HEK293T (cell line): Measurements from ENCODE around the gene FCSK.

Experiments used
- CTCF ChIA-PET: fragments of 350-600 bp; formaldehyde crosslinking; extraction: SDS; loops from one replicate; lab custom pipeline; 2021; ENCODE audit warnings: antibody characterized with exemption, inconsistent platforms; lab: Yijun Ruan, JAX
- POLR2A ChIA-PET: fragments of 350-600 bp; formaldehyde crosslinking; extraction: SDS; loops from one replicate; lab custom pipeline; 2020; ENCODE audit warnings: antibody characterized with exemption, inconsistent platforms; lab: Yijun Ruan, JAX
- DNase-seq: peaks from one replicate; pipeline ENCODE4 v3.0.0; 2012; ENCODE audit warnings: mixed read lengths; ENCODE audit errors: extremely low spot score
- ARNT ChIP-seq: fragments of 450-650 bp; IDR thresholded peaks from 2 replicates; pipeline ENCODE4 v1.6.1; 2017; ENCODE audit warnings: mild to moderate bottlenecking
- BHLHE40 ChIP-seq: fragments of 450-650 bp; IDR thresholded peaks from 2 replicates; pipeline ENCODE4 v1.6.1; 2016; ENCODE audit warnings: mild to moderate bottlenecking, moderate library complexity, borderline replicate concordance
- CTBP1 ChIP-seq: fragments of 450-650 bp; IDR thresholded peaks from 2 replicates; pipeline ENCODE4 v1.6.1; 2016; ENCODE audit warnings: borderline replicate concordance
- ELF4 ChIP-seq: fragments of 450-650 bp; IDR thresholded peaks from 2 replicates; pipeline ENCODE4 v1.6.1; 2017; ENCODE audit warnings: antibody characterized with exemption
- FOXA1 ChIP-seq: fragments of 450-650 bp; IDR thresholded peaks from 2 replicates; pipeline ENCODE4 v1.6.1; 2016; ENCODE audit warnings: mild to moderate bottlenecking
- FOXK2 ChIP-seq: fragments of 450-650 bp; IDR thresholded peaks from 2 replicates; pipeline ENCODE4 v1.6.1; 2016; ENCODE audit warnings: mild to moderate bottlenecking
- FOXM1 ChIP-seq: fragments of 450-650 bp; IDR thresholded peaks from 2 replicates; pipeline ENCODE4 v1.6.1; 2017; ENCODE audit warnings: mild to moderate bottlenecking, borderline replicate concordance
- HDGF ChIP-seq: fragments of 450-650 bp; IDR thresholded peaks from 2 replicates; pipeline ENCODE4 v1.6.1; 2017; ENCODE audit warnings: antibody characterized with exemption, borderline replicate concordance
- L3MBTL2 ChIP-seq: fragments of 450-650 bp; conservative IDR thresholded peaks from 2 replicates; pipeline ENCODE4 v1.6.1; 2016; ENCODE audit warnings: mild to moderate bottlenecking
- LEF1 ChIP-seq: fragments of 450-650 bp; IDR thresholded peaks from 2 replicates; pipeline ENCODE4 v1.6.1; 2017; ENCODE audit warnings: mild to moderate bottlenecking, borderline replicate concordance
- NFRKB ChIP-seq: fragments of 450-650 bp; IDR thresholded peaks from 2 replicates; pipeline ENCODE4 v1.6.1; 2016; ENCODE audit warnings: mild to moderate bottlenecking, moderate library complexity
- PKNOX1 ChIP-seq: fragments of 450-650 bp; IDR thresholded peaks from 2 replicates; pipeline ENCODE4 v1.6.1; 2016
- SP1 ChIP-seq: fragments of 450-650 bp; IDR thresholded peaks from 2 replicates; pipeline ENCODE4 v1.6.1; 2017
- SUZ12 ChIP-seq: fragments of 450-650 bp; IDR thresholded peaks from 2 replicates; pipeline ENCODE4 v1.6.1; 2016; ENCODE audit warnings: mild to moderate bottlenecking
- TARDBP ChIP-seq: fragments of 450-650 bp; IDR thresholded peaks from 2 replicates; pipeline ENCODE4 v1.6.1; 2016
- ZNF384 ChIP-seq: fragments of 450-650 bp; IDR thresholded peaks from 2 replicates; pipeline ENCODE4 v1.6.1; 2016

Gene FCSK

DNA sequence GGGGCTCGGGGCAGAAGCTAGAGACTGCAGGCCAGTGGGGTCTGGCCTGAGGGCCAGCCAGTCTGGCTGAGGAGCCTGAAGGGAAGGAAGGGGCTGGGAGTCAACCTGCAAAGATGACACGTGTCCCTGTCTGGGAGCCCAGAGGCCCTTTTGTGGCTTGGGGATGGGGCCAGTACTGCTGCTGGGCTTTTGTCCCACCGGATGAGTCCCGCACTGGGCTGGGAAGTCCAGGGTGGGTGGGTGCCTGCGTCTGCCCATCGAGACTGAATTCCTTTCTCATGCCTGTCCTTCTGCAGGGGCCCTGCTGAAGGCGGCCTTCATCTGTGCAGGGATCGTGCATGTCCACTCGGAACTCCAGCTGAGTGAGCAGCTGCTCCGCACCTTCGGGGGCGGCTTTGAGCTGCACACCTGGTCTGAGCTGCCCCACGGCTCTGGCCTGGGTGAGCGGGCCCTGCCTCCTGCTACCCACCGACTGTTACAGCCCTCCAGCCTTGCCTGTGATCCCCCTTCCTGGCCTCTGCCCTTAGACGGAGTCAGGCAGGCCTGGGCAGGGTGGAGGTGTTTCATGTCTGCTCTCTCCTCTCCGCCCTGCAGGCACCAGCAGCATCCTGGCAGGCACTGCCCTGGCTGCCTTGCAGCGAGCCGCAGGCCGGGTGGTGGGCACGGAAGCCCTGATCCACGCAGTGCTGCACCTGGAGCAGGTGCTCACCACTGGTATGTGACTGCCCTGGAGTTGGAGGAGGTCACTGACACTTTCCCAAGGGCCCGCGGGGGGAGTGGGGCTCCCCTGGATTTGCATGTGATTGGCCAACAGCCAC is 20.9 kb downstream of the FCSK start:
- TF ChIP-seq L3MBTL2, result no peak
- no peak for TF ChIP-seq FOXA1
- TF ChIP-seq BHLHE40, result no peak
- no peak for TF ChIP-seq ARNT
- TF ChIP-seq CTBP1, result no peak
- TF ChIP-seq LEF1, result no peak
- TF ChIP-seq FOXM1, result no peak
- TF ChIP-seq ZNF384, result no peak
- TF ChIP-seq PKNOX1, result no peak
- no peak for TF ChIP-seq NFRKB
- ChIA-PET CTCF (no interaction called here), POLR2A (no interaction called here)
- no peak for DNase-seq

DNA sequence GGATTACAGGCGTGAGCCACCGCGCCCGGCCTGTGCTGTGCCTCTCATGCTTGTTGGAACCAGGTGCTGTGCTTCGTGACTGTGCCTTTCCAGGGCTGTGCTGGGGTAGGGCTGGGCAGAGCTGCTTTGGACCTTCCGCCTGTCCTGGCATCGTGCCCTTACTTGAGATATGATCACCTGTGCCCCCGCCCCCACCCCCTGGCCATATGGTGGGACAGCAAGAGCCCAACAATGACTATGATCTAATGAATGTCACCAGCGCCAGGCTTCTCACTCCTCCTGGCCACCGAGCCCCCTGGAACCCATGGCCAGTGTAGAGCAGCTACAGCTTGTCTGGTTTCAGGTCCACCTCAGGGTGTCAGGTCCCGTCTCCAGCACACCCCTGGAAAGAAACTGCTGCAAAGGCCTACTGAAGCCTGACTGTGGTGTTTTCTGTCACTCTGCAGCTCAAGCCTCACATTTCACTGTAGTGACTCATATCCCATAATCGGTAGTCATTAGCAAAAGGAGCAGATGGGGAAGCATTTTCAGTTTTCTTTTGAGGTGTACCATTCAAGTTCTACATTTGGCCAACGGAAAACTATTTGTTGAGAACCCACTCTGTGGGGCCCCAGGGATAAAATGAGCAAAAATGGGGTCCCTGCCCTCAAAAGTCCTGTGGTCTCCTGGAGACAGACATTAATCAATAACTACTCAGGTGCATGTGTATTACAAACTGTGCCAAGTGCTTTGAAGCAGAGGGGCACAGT is 22.1 kb downstream of the FCSK start:
- TF ChIP-seq LEF1, result no peak
- no peak for TF ChIP-seq BHLHE40
- no peak for TF ChIP-seq CTBP1
- no peak for TF ChIP-seq PKNOX1
- no peak for TF ChIP-seq FOXA1
- TF ChIP-seq ELF4, result no peak
- no peak for TF ChIP-seq FOXK2
- TF ChIP-seq FOXM1, result no peak
- TF ChIP-seq L3MBTL2, result no peak
- TF ChIP-seq TARDBP, result no peak
- TF ChIP-seq SUZ12, result no peak
- TF ChIP-seq HDGF, result no peak
- TF ChIP-seq NFRKB, result no peak
- no peak for TF ChIP-seq SP1
- no peak for DNase-seq
- ChIA-PET POLR2A (no interaction called here), CTCF (no interaction called here)

GRCh38 chr16:70478169-70478568 is 23.8 kb downstream of the FCSK start:
- POLR2A ChIA-PET, result interaction anchor here (0.9 to 2.1 kb wide), 2 partner anchors 97 kb away, joined by 5 to 8 read pairs; no protein-coding TSS in a partner anchor
- CTCF ChIA-PET, result no interaction called here
- TF ChIP-seq SP1, result no peak
- TF ChIP-seq PKNOX1, result no peak
- no peak for TF ChIP-seq NFRKB
- no peak for TF ChIP-seq HDGF
- TF ChIP-seq FOXM1, result no peak
- no peak for TF ChIP-seq CTBP1
- TF ChIP-seq LEF1, result no peak
- TF ChIP-seq L3MBTL2, result no peak
- no peak for DNase-seq

DNA sequence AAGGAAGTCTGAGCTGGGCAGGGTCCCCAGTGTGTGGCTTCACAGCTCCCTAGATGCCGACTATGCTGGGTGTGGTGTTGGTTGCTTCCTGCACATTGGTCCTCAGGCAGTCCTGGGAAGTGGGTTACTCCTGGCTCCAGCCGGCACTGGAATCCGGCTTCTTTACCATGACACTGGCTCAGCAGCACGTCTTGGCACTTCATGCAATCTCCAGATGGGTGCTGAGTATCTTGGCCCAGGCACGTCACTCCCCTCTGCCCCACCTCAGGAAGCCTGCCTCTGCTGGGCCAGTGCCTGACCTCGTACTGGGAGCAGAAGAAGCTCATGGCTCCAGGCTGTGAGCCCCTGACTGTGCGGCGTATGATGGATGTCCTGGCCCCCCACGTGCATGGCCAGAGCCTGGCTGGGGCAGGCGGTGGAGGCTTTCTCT is 24.5 kb downstream of the FCSK start:
- POLR2A ChIA-PET, result interaction anchor here (2.1 kb wide), 1 partner anchor 98 kb away, joined by 8 read pairs; no protein-coding TSS in a partner anchor
- CTCF ChIA-PET, result no interaction called here
- TF ChIP-seq NFRKB (no peak), ELF4 (no peak), SUZ12 (no peak)
- DNase-seq, result no peak

- no peak for TF ChIP-seq CTBP1
- TF ChIP-seq TARDBP, result no peak
- TF ChIP-seq ARNT, result no peak
- TF ChIP-seq SUZ12, result no peak
- no peak for TF ChIP-seq ELF4
- TF ChIP-seq FOXA1, result no peak
- no peak for TF ChIP-seq FOXK2
- TF ChIP-seq PKNOX1, result no peak
- no peak for TF ChIP-seq NFRKB
- TF ChIP-seq HDGF, result no peak
- no peak for TF ChIP-seq ZNF384
- TF ChIP-seq LEF1, result no peak
- no peak for TF ChIP-seq BHLHE40
- no peak for TF ChIP-seq L3MBTL2
- ChIA-PET CTCF (no interaction called here), POLR2A (interaction anchor here (2.1 kb wide), 1 partner anchor 100 kb away, joined by 8 read pairs; no protein-coding TSS in a partner anchor)
- no peak for DNase-seq
Observed at GRCh38 chr16:70480127-70481105, 26.0 kb downstream of the FCSK start.
